SK-N-SH (cell line): Measurements from ENCODE around the gene CCL15. TPM values are rescaled to one million over a fixed set of nuclear protein-coding genes. Genes with fewer than 3 reads are reported as not detected.

Experiments used
- CTCF ChIA-PET: fragments of 300-600, 350-600 bp; formaldehyde crosslinking; extraction: SDS; loops from one replicate; lab custom pipeline; 2021; lab: Yijun Ruan, JAX
- POLR2A ChIA-PET: fragments of 350-600 bp; sonication (Branson Sonifier 250); formaldehyde crosslinking; extraction: SDS; loops from one replicate; lab custom pipeline; 2020; ENCODE audit warnings: antibody characterized with exemption, inconsistent platforms; lab: Yijun Ruan, JAX
- DNase-seq: peaks from one replicate; pipeline ENCODE4 v3.0.0; 2012
- H2AFZ ChIP-seq: fragments of 200-600 bp; sonication (generic); 2 replicates; pipeline ENCODE4 v1.8.1; 2016; ENCODE audit warnings: antibody characterized with exemption, mild to moderate bottlenecking, low read depth
- H3F3A ChIP-seq: fragments of 200-600 bp; sonication (generic); replicated peaks from 2 replicates; pipeline ENCODE3; 2016; ENCODE audit warnings: antibody characterized with exemption, mild to moderate bottlenecking; ENCODE audit not compliant: insufficient read depth
- H3K27ac ChIP-seq, 2 experiments: fragments of 200-500 bp in 1 of 2; fragments of 200-600 bp in 1 of 2; sonication (Bioruptor generic) in 1 of 2; sonication (generic), shearing (Covaris generic) in 1 of 2; 2 replicates each; pipeline versions ENCODE4 v1.5.1 to v1.6.1; 2014 to 2016; ENCODE audit warnings: low read depth in 2 of 2, inconsistent platforms in 1 of 2, low read length in 1 of 2, mild to moderate bottlenecking in 1 of 2, mixed read lengths in 1 of 2
- H3K27me3 ChIP-seq: fragments of 200-600 bp; sonication (generic), shearing (Covaris generic); 2 replicates; pipeline ENCODE4 v1.6.1; 2016; ENCODE audit warnings: mixed run types; ENCODE audit not compliant: insufficient read depth
- H3K36me3 ChIP-seq, 2 experiments: fragments of 200-500 bp in 1 of 2; fragments of 200-600 bp in 1 of 2; sonication (Bioruptor generic) in 1 of 2; sonication (generic) in 1 of 2; replicated peaks in 1 of 2; 2 replicates each; pipeline versions ENCODE3 to v1.5.1; 2014 to 2016; ENCODE audit warnings: low read length in 1 of 2, mild to moderate bottlenecking in 1 of 2; ENCODE audit not compliant: insufficient read depth in 2 of 2, control insufficient read depth in 1 of 2
- H3K4me1 ChIP-seq, 2 experiments: fragments of 200-500 bp in 1 of 2; fragments of 200-600 bp in 1 of 2; sonication (Bioruptor generic) in 1 of 2; sonication (generic), shearing (Covaris generic) in 1 of 2; 2 replicates each; pipeline versions ENCODE4 v1.5.1 to v1.6.1; 2014 to 2016; ENCODE audit warnings: low read depth in 1 of 2, low read length in 1 of 2, mixed run types in 1 of 2; ENCODE audit not compliant: insufficient read depth in 2 of 2, control insufficient read depth in 1 of 2
- H3K4me2 ChIP-seq: fragments of 200-600 bp; sonication (generic), shearing (Covaris generic); 2 replicates; pipeline ENCODE4 v1.6.1; 2017; ENCODE audit warnings: mixed run types
- H3K4me3 ChIP-seq, 2 experiments: fragments of 200-500 bp in 1 of 2; fragments of 200-600 bp in 1 of 2; sonication (Bioruptor generic) in 1 of 2; sonication (generic), shearing (Covaris generic) in 1 of 2; 2 replicates each; pipeline versions ENCODE4 v1.5.1 to v1.8.1; 2014 to 2016; ENCODE audit warnings: low read depth in 2 of 2, inconsistent platforms in 1 of 2, low read length in 1 of 2, mild to moderate bottlenecking in 1 of 2, mixed read lengths in 1 of 2, moderate library complexity in 1 of 2
- H3K79me2 ChIP-seq: fragments of 200-600 bp; sonication (generic); 2 replicates; pipeline ENCODE4 v1.8.1; 2017; ENCODE audit warnings: mild to moderate bottlenecking; ENCODE audit not compliant: insufficient read depth
- H3K9ac ChIP-seq: fragments of 200-600 bp; sonication (generic); 2 replicates; pipeline ENCODE4 v1.6.1; 2017; ENCODE audit warnings: mixed run types
- H3K9me2 ChIP-seq: fragments of 200-600 bp; sonication (generic); 2 replicates; pipeline ENCODE4 v1.6.1; 2017; ENCODE audit warnings: mixed run types
- H3K9me3 ChIP-seq: fragments of 200-600 bp; sonication (generic); 2 replicates; pipeline ENCODE4 v1.6.1; 2017; ENCODE audit warnings: mixed run types, mild to moderate bottlenecking, moderate library complexity
- H4K20me1 ChIP-seq: fragments of 200-600 bp; sonication (generic); 2 replicates; pipeline ENCODE4 v1.6.1; 2017; ENCODE audit warnings: mild to moderate bottlenecking, mixed run types; ENCODE audit not compliant: insufficient read depth
- CHD2 ChIP-seq: fragments of 150-350 bp; IDR thresholded peaks from 2 replicates; pipeline ENCODE4 v1.6.1; 2018; ENCODE audit warnings: low read length; ENCODE audit not compliant: partially characterized antibody
- EP300 ChIP-seq, 2 experiments: IDR thresholded peaks; 2 replicates each; pipeline versions ENCODE4 v1.4.0 to v1.6.1; 2012; ENCODE audit warnings: borderline replicate concordance in 1 of 2, low read depth in 1 of 2, low read length in 1 of 2
- EZH2phosphoT487 ChIP-seq: fragments of 200-600 bp; sonication (generic); IDR thresholded peaks from 2 replicates; pipeline ENCODE4 v1.6.1; 2017; ENCODE audit warnings: low read depth, mixed run types, mild to moderate bottlenecking, antibody characterized with exemption, moderate library complexity, borderline replicate concordance
- GABPA ChIP-seq: IDR thresholded peaks from 2 replicates; pipeline ENCODE4 v1.4.0; 2012; ENCODE audit warnings: low read depth, mild to moderate bottlenecking
- MXI1 ChIP-seq: IDR thresholded peaks from 2 replicates; pipeline ENCODE4 v1.6.1; 2012; ENCODE audit warnings: mild to moderate bottlenecking, low read depth, low read length, improper control_type of control experiment
- NFIC ChIP-seq: IDR thresholded peaks from 2 replicates; pipeline ENCODE4 v1.4.0; 2012; ENCODE audit warnings: borderline replicate concordance
- RAD21 ChIP-seq: IDR thresholded peaks from 2 replicates; pipeline ENCODE4 v1.6.1; 2012; ENCODE audit warnings: mild to moderate bottlenecking, low read length
- RXRA ChIP-seq: IDR thresholded peaks from 2 replicates; pipeline ENCODE4 v1.4.0; 2012; ENCODE audit warnings: low read depth, mild to moderate bottlenecking, borderline replicate concordance
- SMC3 ChIP-seq: IDR thresholded peaks from 2 replicates; pipeline ENCODE4 v1.6.1; 2012; ENCODE audit warnings: low read depth, low read length, improper control_type of control experiment
- TAF1 ChIP-seq: IDR thresholded peaks from 2 replicates; pipeline ENCODE4 v1.6.1; 2012; ENCODE audit warnings: low read depth, mild to moderate bottlenecking, low read length, moderate library complexity, borderline replicate concordance
- TEAD4 ChIP-seq: IDR thresholded peaks from 2 replicates; pipeline ENCODE4 v1.4.0; 2012; ENCODE audit warnings: mild to moderate bottlenecking, borderline replicate concordance; ENCODE audit not compliant: insufficient read depth
- whole genome bisulfite sequencing: methylation state at CpG from one replicate; pipeline ENCODE4 v1.1.6; 2017; ENCODE audit warnings: low lambda C conversion rate; 5-methylcytosine and 5-hydroxymethylcytosine counted together
- polyA plus RNA-seq, 3 experiments: library from polyadenylated mRNA; depleted of rRNA; stranded (reverse); fragments of >200 nt; gene quantifications; 2 replicates each; pipeline ENCODE4 v1.2.3, GENCODE V29; 2012
- TF ChIP-seq, protein P1 (sequence below): IDR thresholded peaks from 2 replicates; pipeline ENCODE4 v1.4.0; 2012; ENCODE audit warnings: low read depth
- TF ChIP-seq, protein P2 (sequence below): IDR thresholded peaks from 2 replicates; pipeline ENCODE4 v1.4.0; 2012; ENCODE audit warnings: low read depth, borderline replicate concordance
- TF ChIP-seq, protein P3 (sequence below): IDR thresholded peaks from 2 replicates; pipeline ENCODE4; 2012

CCL15 gene
- polyA plus RNA-seq, 1 of the 3 experiments (the other 2 are of a cell fraction) = not detected

DNA sequence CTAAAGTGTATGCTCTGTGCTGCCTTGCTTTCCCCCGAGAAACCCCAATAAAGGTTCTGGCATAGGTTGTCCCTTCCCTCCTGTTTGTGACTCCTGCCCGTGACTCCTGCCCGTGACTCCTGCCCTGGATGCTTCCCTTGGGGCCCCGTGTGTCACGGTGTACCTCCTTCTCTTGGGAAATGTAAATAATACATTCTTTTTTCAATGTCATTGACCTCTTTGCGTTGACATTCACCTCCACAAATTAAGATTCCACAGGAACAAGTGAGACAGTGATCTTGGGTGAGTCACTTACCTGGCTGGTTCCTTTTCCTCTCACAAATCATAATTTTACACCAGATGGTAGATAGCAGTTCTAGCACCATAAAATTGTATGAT lies 632 bp downstream of the CCL15 start:
- Histone ChIP-seq H3K4me2 (no peak overlapping the region), H3F3A (no peaks in the 10 kb centered on the region), H3K9me2 (no peaks in the 10 kb centered on the region), H3K4me3 (no peak overlapping the region), H4K20me1 (no peaks in the 10 kb centered on the region)
- no peak for TF ChIP-seq EP300 (IDR thresholded peaks at IDR 0.05; ENCODE audit: borderline replicate concordance in 1 of 2, low read depth in 1 of 2, low read length in 1 of 2)
- TF ChIP-seq EZH2phosphoT487 = no peak
- no peak for TF ChIP-seq GABPA
- TF ChIP-seq MXI1 = no peak
- TF ChIP-seq, protein P1, sequence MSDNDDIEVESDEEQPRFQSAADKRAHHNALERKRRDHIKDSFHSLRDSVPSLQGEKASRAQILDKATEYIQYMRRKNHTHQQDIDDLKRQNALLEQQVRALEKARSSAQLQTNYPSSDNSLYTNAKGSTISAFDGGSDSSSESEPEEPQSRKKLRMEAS = no peak
- TF ChIP-seq, all 33 proteins: peak for 0
- Histone ChIP-seq H2AFZ (no peak overlapping the region), H3K4me1 (no peaks in the 10 kb centered on the region), H3K27ac (no peak overlapping the region), H3K9ac (no peak overlapping the region), H3K79me2 (no peaks in the 10 kb centered on the region), H3K27me3 (no peaks in the 10 kb centered on the region; the same call in 1 of the 2 replicates), H3K9me3 (no peaks in the 10 kb centered on the region), H3K36me3 (no peaks in the 10 kb centered on the region)
- DNase-seq = no peak
- ChIA-PET CTCF (no interaction called here), POLR2A (no interaction called here)
- WGBS = 5% methylated on average over 6 of the region's 6 CpGs

DNA sequence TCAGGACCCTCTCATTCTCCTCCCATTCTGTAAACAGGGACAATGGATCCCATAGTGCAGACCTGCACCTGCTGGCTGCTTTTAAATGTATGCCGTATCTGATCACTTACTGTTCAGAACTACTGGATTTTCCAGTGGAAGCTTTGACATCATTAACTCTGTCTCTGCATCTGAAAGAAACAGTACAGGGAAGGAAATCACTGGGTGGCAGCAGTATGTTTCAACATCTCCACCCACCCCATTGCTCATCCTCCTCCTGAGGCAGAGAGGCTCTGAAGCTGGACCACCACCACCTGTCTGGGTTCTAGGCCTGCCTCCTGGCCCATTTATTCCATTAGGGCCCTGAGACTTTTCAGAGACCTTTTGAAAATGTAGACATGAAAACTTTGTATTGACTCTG lies 2.6 kb downstream of the CCL15 start:
- ChIA-PET POLR2A (no interaction called here), CTCF (no interaction called here)
- WGBS = 0% methylated on average over 1 of the region's 1 CpG
- no peak for DNase-seq
- Histone ChIP-seq H3K27me3 (no peaks in the 10 kb centered on the region; the same call in 1 of the 2 replicates), H3K9me3 (no peaks in the 10 kb centered on the region), H3K4me1 (no peaks in the 10 kb centered on the region), H3K27ac (no peak overlapping the region), H3K9ac (no peak overlapping the region), H4K20me1 (no peaks in the 10 kb centered on the region), H3F3A (no peaks in the 10 kb centered on the region), H2AFZ (no peak overlapping the region), H3K79me2 (no peaks in the 10 kb centered on the region), H3K9me2 (no peaks in the 10 kb centered on the region), H3K4me3 (no peak overlapping the region), H3K4me2 (no peak overlapping the region), H3K36me3 (no peaks in the 10 kb centered on the region)
- TF ChIP-seq, protein P2, sequence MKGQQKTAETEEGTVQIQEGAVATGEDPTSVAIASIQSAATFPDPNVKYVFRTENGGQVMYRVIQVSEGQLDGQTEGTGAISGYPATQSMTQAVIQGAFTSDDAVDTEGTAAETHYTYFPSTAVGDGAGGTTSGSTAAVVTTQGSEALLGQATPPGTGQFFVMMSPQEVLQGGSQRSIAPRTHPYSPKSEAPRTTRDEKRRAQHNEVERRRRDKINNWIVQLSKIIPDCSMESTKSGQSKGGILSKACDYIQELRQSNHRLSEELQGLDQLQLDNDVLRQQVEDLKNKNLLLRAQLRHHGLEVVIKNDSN = no peak
- no peak for TF ChIP-seq GABPA
- TF ChIP-seq EP300 (IDR thresholded peaks at IDR 0.05; ENCODE audit: borderline replicate concordance in 1 of 2, low read depth in 1 of 2, low read length in 1 of 2) = no peak
- TF ChIP-seq RXRA = no peak
- no peak for TF ChIP-seq SMC3
- TF ChIP-seq TEAD4 = no peak
- TF ChIP-seq TAF1 = no peak
- no peak for TF ChIP-seq RAD21
- no peak for TF ChIP-seq NFIC
- TF ChIP-seq CHD2 = no peak
- TF ChIP-seq, protein P3, sequence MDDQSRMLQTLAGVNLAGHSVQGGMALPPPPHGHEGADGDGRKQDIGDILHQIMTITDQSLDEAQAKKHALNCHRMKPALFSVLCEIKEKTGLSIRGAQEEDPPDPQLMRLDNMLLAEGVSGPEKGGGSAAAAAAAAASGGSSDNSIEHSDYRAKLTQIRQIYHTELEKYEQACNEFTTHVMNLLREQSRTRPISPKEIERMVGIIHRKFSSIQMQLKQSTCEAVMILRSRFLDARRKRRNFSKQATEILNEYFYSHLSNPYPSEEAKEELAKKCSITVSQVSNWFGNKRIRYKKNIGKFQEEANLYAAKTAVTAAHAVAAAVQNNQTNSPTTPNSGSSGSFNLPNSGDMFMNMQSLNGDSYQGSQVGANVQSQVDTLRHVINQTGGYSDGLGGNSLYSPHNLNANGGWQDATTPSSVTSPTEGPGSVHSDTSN = no peak
